Gastroesophageal sphincter (tissue), 3 donors: ENCODE measurements around the gene ESR2.

Source experiments
- CTCF ChIP-seq, 4 experiments: fragments of 200-600 bp in 2 of 4; fragments of 450-650 bp in 2 of 4; sonication (generic) in 1 of 4; IDR thresholded peaks; one replicate each; pipeline ENCODE4 v1.5.1; 2017 to 2019; ENCODE audit warnings: antibody characterized with exemption in 4 of 4, mild to moderate bottlenecking in 2 of 4, moderate library complexity in 2 of 4
- EP300 ChIP-seq: sonication (generic); formaldehyde crosslinking; IDR thresholded peaks from one replicate; pipeline ENCODE4 v1.6.1; 2017; ENCODE audit warnings: antibody characterized with exemption, mild to moderate bottlenecking
- POLR2A ChIP-seq, 2 donors: fragments of 450-650 bp; IDR thresholded peaks; one replicate each; pipeline ENCODE4 v1.6.1; 2017; ENCODE audit warnings: antibody characterized with exemption in 2 of 2, mild to moderate bottlenecking in 2 of 2, moderate library complexity in 1 of 2
- POLR2AphosphoS5 ChIP-seq: sonication (generic); formaldehyde crosslinking; IDR thresholded peaks from one replicate; pipeline ENCODE4 v1.6.1; 2017; ENCODE audit warnings: antibody characterized with exemption

DNA sequence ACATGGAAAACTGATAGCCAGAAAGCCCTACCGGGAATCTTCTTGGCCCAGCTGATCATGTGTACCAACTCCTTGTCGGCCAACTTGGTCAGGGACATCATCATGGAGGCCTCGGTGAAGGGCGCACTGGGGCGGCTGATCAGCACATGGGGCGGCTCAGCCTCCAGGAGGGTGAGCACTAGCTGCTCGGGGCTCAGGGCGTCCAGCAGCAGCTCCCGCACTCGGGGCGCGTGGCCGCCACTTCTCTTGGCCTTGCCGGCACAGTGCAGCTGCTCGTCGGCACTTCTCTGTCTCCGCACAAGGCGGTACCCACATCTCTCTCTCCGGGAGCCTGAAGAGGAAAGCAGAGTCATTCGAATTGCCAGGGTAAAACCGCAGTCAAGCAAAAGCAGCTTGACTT lies 33.8 kb downstream of the ESR2 start:
- no peak for TF ChIP-seq POLR2A (IDR thresholded peaks at IDR 0.05)
- no peak for TF ChIP-seq CTCF (IDR thresholded peaks at IDR 0.05)
- no peak for TF ChIP-seq POLR2AphosphoS5
- TF ChIP-seq EP300, result no peak
